H7 (cell line): ENCODE results near the gene SPX. TPM values are rescaled to one million over a fixed set of nuclear protein-coding genes. Genes with fewer than 3 reads are reported as not detected.

ENCODE experiments used
- DNase-seq: peaks from one replicate; pipeline ENCODE4 v3.0.0; 2012
- H3K27me3 ChIP-seq: 2 replicates; pipeline ENCODE4 v1.6.0; 2011; ENCODE audit warnings: mild to moderate bottlenecking, low read length; ENCODE audit not compliant: control insufficient read depth, insufficient read depth
- H3K36me3 ChIP-seq: replicated peaks from 2 replicates; pipeline ENCODE4 v1.5.1; 2011; ENCODE audit warnings: low read length; ENCODE audit not compliant: control insufficient read depth, insufficient read depth
- H3K4me3 ChIP-seq: 2 replicates; pipeline ENCODE4 v1.5.1; 2011; ENCODE audit warnings: low read depth, mild to moderate bottlenecking, control low read depth, low read length, moderate library complexity; ENCODE audit not compliant: insufficient read depth
- total RNA-seq: library from RNA; depleted of rRNA; stranded (reverse); fragments of >200 nt; shearing (Covaris generic); gene quantifications from 2 replicates; pipeline ENCODE4 v1.2.3, GENCODE V29; 2014; rRNA removed

Gene SPX
- total RNA-seq, 1 experiment from 2014 or later: not detected

- Histone ChIP-seq H3K4me3 (no peak overlapping the region), H3K36me3 (no peaks in the 10 kb centered on the region), H3K27me3 (no peaks in the 10 kb centered on the region)
- no peak for DNase-seq
These were observed 54.8 kb downstream of the SPX start for GRCh38 chr12:21580748-21581516.

Other genes with a start within 250 kb of the SPX start
- 5.2 and 6.8 TPM in 2 replicates for gene SLCO1A2, start 191.4 kb upstream of the SPX start, total RNA-seq
- gene IAPP, start 153.4 kb upstream of the SPX start, total RNA-seq: not detected in 2 replicates
- gene PYROXD1, start 88.6 kb upstream of the SPX start, total RNA-seq: 3.6 and 6.2 TPM in 2 replicates
- gene RECQL, start 24.7 kb upstream of the SPX start, total RNA-seq: 39.6 and 52.7 TPM in 2 replicates
- 28.2 and 40.3 TPM in 2 replicates for gene GOLT1B, start 24.5 kb upstream of the SPX start, total RNA-seq
- gene GYS2, start 78.6 kb downstream of the SPX start, total RNA-seq: not detected in 2 replicates
- gene LDHB, start 131.5 kb downstream of the SPX start, total RNA-seq: 1,138 and 1,231 TPM in 2 replicates
- gene KCNJ8, start 248.4 kb downstream of the SPX start, total RNA-seq: 0.42 and 0.89 TPM in 2 replicates